Transverse colon (tissue), 4 donors: ENCODE data around the gene SCIN. TPM values are rescaled to one million over a fixed set of nuclear protein-coding genes. Genes with fewer than 3 reads are reported as not detected.

Source experiments
- DNase-seq: peaks from one replicate; pipeline ENCODE4 v3.0.0-alpha.2; 2019
- H3K27ac ChIP-seq, 4 donors: fragments of 200-600 bp; sonication (generic); 2 replicates each; pipeline ENCODE4 v1.5.1; 2016 to 2018; ENCODE audit warnings: inconsistent platforms in 4 of 4
- H3K27me3 ChIP-seq: fragments of 200-600 bp; sonication (generic); 2 replicates; pipeline ENCODE4 v1.5.1; 2017; ENCODE audit warnings: inconsistent platforms
- H3K36me3 ChIP-seq, 4 donors: fragments of 200-600 bp; sonication (generic); 2 replicates each; pipeline ENCODE4 v1.5.1; 2017 to 2019; ENCODE audit warnings: inconsistent platforms in 4 of 4
- H3K4me1 ChIP-seq, 4 donors: fragments of 200-600 bp; sonication (generic); 2 replicates each; pipeline ENCODE4 v1.5.1; 2017 to 2020; ENCODE audit warnings: inconsistent platforms in 4 of 4
- H3K4me3 ChIP-seq, 4 donors: fragments of 200-600 bp; sonication (generic); 1 replicate in 1 of 4; 2 replicates in 3 of 4; pipeline versions ENCODE4 v1.5.1 to v1.6.1; 2017 to 2019; ENCODE audit warnings: inconsistent platforms in 4 of 4
- H3K9me3 ChIP-seq, 2 donors: fragments of 200-600 bp; sonication (generic); 2 replicates each; pipeline ENCODE4 v1.5.1; 2017 to 2019; ENCODE audit warnings: inconsistent platforms in 2 of 2
- CTCF ChIP-seq, 5 experiments: fragments of 200-600 bp in 3 of 5; fragments of 450-650 bp in 2 of 5; sonication (generic) in 3 of 5; IDR thresholded peaks; 1 replicate in 2 of 5; 2 replicates in 3 of 5; pipeline ENCODE4 v1.5.1; 2016 to 2017; ENCODE audit warnings: antibody characterized with exemption in 5 of 5, inconsistent platforms in 3 of 5, mild to moderate bottlenecking in 2 of 5, moderate library complexity in 1 of 5
- EP300 ChIP-seq: sonication (generic); formaldehyde crosslinking; IDR thresholded peaks from one replicate; pipeline ENCODE4 v1.6.1; 2017; ENCODE audit warnings: antibody characterized with exemption, low read depth
- POLR2A ChIP-seq: fragments of 450-650 bp; IDR thresholded peaks from one replicate; pipeline ENCODE4 v1.6.1; 2016; ENCODE audit warnings: antibody characterized with exemption, mild to moderate bottlenecking, moderate library complexity
- POLR2AphosphoS5 ChIP-seq, 3 donors: sonication (generic); formaldehyde crosslinking; IDR thresholded peaks; one replicate each; pipeline ENCODE4 v1.6.1; 2016; ENCODE audit warnings: antibody characterized with exemption in 3 of 3
- WGBS, 2 donors: methylation state at CpG; one replicate each; pipeline ENCODE4 v1.1.5; 2018; ENCODE audit warnings: low coverage in 1 of 2; 5-methylcytosine and 5-hydroxymethylcytosine counted together
- in situ Hi-C, 4 donors: fragments of 200-750 bp; cut with MboI; loops; one replicate each; pipeline versions ENCODE4 v1.15.0 to v1.15.1; 2017; ENCODE audit warnings: low sequenced_read_pairs in 3 of 4, low pct_ligation_motif_present in 1 of 4, low pct_unique_long_range_greater_than_20kb in 1 of 4
- intact Hi-C: fragments of 100-400 bp; cut with DNase I; formaldehyde crosslinking; loops from one replicate; pipeline ENCODE4 v1.15.1; 2023; ENCODE audit warnings: low total_unique reads
- total RNA-seq, 4 donors: library from RNA; depleted of rRNA; stranded (reverse); fragments of >200 nt; gene quantifications; one replicate each; pipeline ENCODE4 v1.1.0, GENCODE V29; 2016

Gene SCIN
- total RNA-seq, 4 donors from 2014 or later = 62.3 to 125 (median 86.4) TPM

- no peak overlapping the region for H3K27ac ChIP-seq
- in situ Hi-C loops (no loop called here), intact Hi-C loops (no loop called here)
- no peaks in the 10 kb centered on the region for H3K4me1 ChIP-seq
- no peak overlapping the region for H3K4me3 ChIP-seq
- 86 to 89% methylated on average over 23 to 24 of the region's 24 CpGs for whole genome bisulfite sequencing, 2 donors
- DNase-seq = no peak
- H3K36me3 ChIP-seq = no peaks in the 10 kb centered on the region
- no peaks in the 10 kb centered on the region for H3K27me3 ChIP-seq
- H3K9me3 ChIP-seq = no peaks in the 10 kb centered on the region
- TF ChIP-seq POLR2A (no peak), POLR2AphosphoS5 (IDR thresholded peaks at IDR 0.05) (no peak), CTCF (IDR thresholded peaks at IDR 0.05) (no peak), EP300 (no peak)
Measured at GRCh38 chr7:12594122-12594897, 23.8 kb downstream of the SCIN start.

GRCh38 chr7:12595148-12595547 is 24.6 kb downstream of the SCIN start:
- H3K36me3 ChIP-seq = no peaks in the 10 kb centered on the region
- TF ChIP-seq EP300 (no peak), POLR2AphosphoS5 (IDR thresholded peaks at IDR 0.05) (no peak), POLR2A (no peak), CTCF (IDR thresholded peaks at IDR 0.05) (no peak)
- in situ Hi-C loops = no loop called here
- intact Hi-C loops = no loop called here
- H3K4me1 ChIP-seq = no peaks in the 10 kb centered on the region
- DNase-seq = no peak
- no peak overlapping the region for H3K27ac ChIP-seq
- H3K9me3 ChIP-seq = no peaks in the 10 kb centered on the region
- WGBS, 2 donors = 88 to 90% methylated on average over 3 to 7 of the region's 7 CpGs
- no peak overlapping the region for H3K4me3 ChIP-seq
- no peaks in the 10 kb centered on the region for H3K27me3 ChIP-seq

- Histone ChIP-seq H3K4me1 (no peaks in the 10 kb centered on the region), H3K36me3 (no peaks in the 10 kb centered on the region), H3K9me3 (no peaks in the 10 kb centered on the region), H3K4me3 (no peak overlapping the region), H3K27ac (no peak overlapping the region), H3K27me3 (no peaks in the 10 kb centered on the region)
- no peak for DNase-seq
- TF ChIP-seq CTCF (IDR thresholded peaks at IDR 0.05) = no peak
- TF ChIP-seq POLR2A = no peak
- TF ChIP-seq POLR2AphosphoS5 (IDR thresholded peaks at IDR 0.05) = no peak
- no peak for TF ChIP-seq EP300
- in situ Hi-C loops = no loop called here
- intact Hi-C loops = no loop called here
- 50 to 73% methylated on average over 1 to 7 of the region's 7 CpGs for WGBS, 2 donors
Measured at GRCh38 chr7:12596225-12596790, 25.8 kb downstream of the SCIN start.

GRCh38 chr7:12601302-12601869 is 30.9 kb downstream of the SCIN start:
- no peaks in the 10 kb centered on the region for H3K27me3 ChIP-seq
- in situ Hi-C loops = no loop called here
- TF ChIP-seq POLR2AphosphoS5 (IDR thresholded peaks at IDR 0.05) (no peak), EP300 (no peak), CTCF (IDR thresholded peaks at IDR 0.05) (no peak), POLR2A (no peak)
- intact Hi-C loops = no loop called here
- no peaks in the 10 kb centered on the region for H3K4me1 ChIP-seq
- no peak overlapping the region for H3K4me3 ChIP-seq
- no peak overlapping the region for H3K27ac ChIP-seq
- DNase-seq = no peak
- H3K36me3 ChIP-seq = no peaks in the 10 kb centered on the region
- peaks cover 0 to 2% of the 10 kb centered on the region in 2 donors for H3K9me3 ChIP-seq
- WGBS, 2 donors = 56 to 67% methylated on average over 1 of the region's 1 CpG
